CD4-positive, alpha-beta T cell (primary cell): Measurements from ENCODE around the gene LPP. TPM values are rescaled to one million over a fixed set of nuclear protein-coding genes. Genes with fewer than 3 reads are reported as not detected.

Source experiments
- ATAC-seq: fragments of 200-7000 bp; cut with Tn5 transposase; one replicate; pipeline ENCODE4 v1.10.0; 2022; ENCODE audit warnings: mild to moderate bottlenecking; ENCODE audit not compliant: poor library complexity
- CTCF ChIA-PET: fragments of 350-600 bp; sonication (Branson Sonifier 250); formaldehyde crosslinking; loops from one replicate; lab custom pipeline; 2021; ENCODE audit warnings: antibody characterized with exemption, inconsistent platforms; lab: Charles Lee
- POLR2A ChIA-PET: fragments of 350-600 bp; sonication (Branson Sonifier 250); formaldehyde crosslinking; loops from one replicate; lab custom pipeline; 2021; ENCODE audit warnings: antibody characterized with exemption, inconsistent platforms; lab: Charles Lee
- DNase-seq, 14 experiments: peaks; one replicate each; pipeline ENCODE4 v3.0.0-alpha.2; 2013 to 2020; ENCODE audit warnings: mixed read lengths in 2 of 14
- H3K27ac ChIP-seq, 2 donors: one replicate each; pipeline versions ENCODE4 v1.5.1 to v1.7.0; 2013; ENCODE audit warnings: low read length in 2 of 2, low read depth in 1 of 2, mild to moderate bottlenecking in 1 of 2
- H3K27me3 ChIP-seq, 2 experiments: 1 replicate in 1 of 2; 2 replicates in 1 of 2; pipeline versions ENCODE4 v1.6.1 to v1.7.0; 2013; ENCODE audit warnings: low read length in 2 of 2, control low read depth in 1 of 2, mild to moderate bottlenecking in 1 of 2, moderate library complexity in 1 of 2; ENCODE audit not compliant: insufficient read depth in 2 of 2, control insufficient read depth in 1 of 2
- H3K36me3 ChIP-seq: one replicate; pipeline ENCODE4 v1.6.1; 2013; ENCODE audit warnings: low read length, control low read depth; ENCODE audit not compliant: insufficient read depth
- H3K4me1 ChIP-seq: one replicate; pipeline ENCODE4 v1.6.1; 2013; ENCODE audit warnings: low read length, control low read depth; ENCODE audit not compliant: insufficient read depth
- H3K4me3 ChIP-seq: one replicate; pipeline ENCODE4 v1.5.1; 2013; ENCODE audit warnings: mild to moderate bottlenecking, low read length, moderate library complexity
- H3K9me3 ChIP-seq, 2 experiments: 1 replicate in 1 of 2; 2 replicates in 1 of 2; pipeline versions ENCODE4 v1.6.1 to v1.7.0; 2013; ENCODE audit warnings: low read length in 2 of 2, mild to moderate bottlenecking in 2 of 2, control low read depth in 1 of 2, moderate library complexity in 1 of 2; ENCODE audit not compliant: control insufficient read depth in 1 of 2, insufficient read depth in 1 of 2
- H3K27ac Mint-ChIP-seq: one replicate; pipeline ENCODE4 v1.8.0; 2020; ENCODE audit warnings: mixed read lengths
- H3K27me3 Mint-ChIP-seq: one replicate; pipeline ENCODE4 v1.8.0; 2021; ENCODE audit warnings: mixed read lengths
- H3K36me3 Mint-ChIP-seq: one replicate; pipeline ENCODE4 v1.8.0; 2021; ENCODE audit warnings: low read depth, mixed read lengths
- H3K4me1 Mint-ChIP-seq: one replicate; pipeline ENCODE4 v1.8.0; 2021; ENCODE audit warnings: low read depth, mixed read lengths
- H3K4me3 Mint-ChIP-seq: one replicate; pipeline ENCODE4 v1.8.0; 2020; ENCODE audit warnings: mild to moderate bottlenecking, mixed read lengths
- H3K9me3 Mint-ChIP-seq: one replicate; pipeline ENCODE4 v1.8.0; 2020; ENCODE audit warnings: mixed read lengths
- CTCF ChIP-seq: fragments of 200-600 bp; IDR thresholded peaks from one replicate; pipeline ENCODE4 v1.8.0; 2022; ENCODE audit warnings: antibody characterized with exemption, mild to moderate bottlenecking
- intact Hi-C, 2 experiments: fragments of 100-400 bp; cut with DNase I in 1 of 2; cut with micrococcal nuclease in 1 of 2; formaldehyde crosslinking; loops; one replicate each; pipeline versions ENCODE4 v1.15.1 to v1.9.0; 2023 to 2025; cut with DNase I, micrococcal nuclease
- total RNA-seq, 174 experiments: library from RNA in 2 of 174; stranded (reverse) in 2 of 174; gene quantifications; one replicate each; pipeline ENCODE4 v1.2.3 and lab custom pipeline; 2021 to 2026

Gene LPP
- total RNA-seq, 2 experiments from 2014 or later = 45.6 to 45.9 TPM

GRCh38 chr3:188411750-188412149 lies 257.8 kb downstream of the LPP start:
- Histone ChIP-seq H3K9me3 (no peaks in the 10 kb centered on the region), H3K27me3 (no peaks in the 10 kb centered on the region), H3K36me3 (peaks cover 8% of the 10 kb centered on the region), H3K4me1 (no peaks in the 10 kb centered on the region), H3K27ac (no peak overlapping the region), H3K4me3 (no peak overlapping the region)
- CTCF ChIA-PET = no interaction called here
- H3K4me3 Mint-ChIP-seq = no peak overlapping the region
- ATAC-seq (no peak), DNase-seq (no peak)
- H3K9me3 Mint-ChIP-seq = no peaks in the 10 kb centered on the region
- H3K4me1 Mint-ChIP-seq = no peaks in the 10 kb centered on the region
- no peak overlapping the region for H3K27ac Mint-ChIP-seq
- TF ChIP-seq CTCF = no peak
- H3K36me3 Mint-ChIP-seq = peaks cover 29% of the 10 kb centered on the region
- intact Hi-C loops = no loop called here
- H3K27me3 Mint-ChIP-seq = no peaks in the 10 kb centered on the region
- POLR2A ChIA-PET = no interaction called here

- peaks cover 13% of the 10 kb centered on the region for H3K36me3 Mint-ChIP-seq
- no peak overlapping the region for H3K27ac ChIP-seq
- POLR2A ChIA-PET = no interaction called here
- H3K27me3 ChIP-seq = no peaks in the 10 kb centered on the region
- ATAC-seq (no peak), DNase-seq (no peak)
- H3K9me3 Mint-ChIP-seq = no peaks in the 10 kb centered on the region
- TF ChIP-seq CTCF = no peak
- H3K4me3 Mint-ChIP-seq = no peak overlapping the region
- H3K4me1 Mint-ChIP-seq = peaks cover 10% of the 10 kb centered on the region
- CTCF ChIA-PET = no interaction called here
- no peaks in the 10 kb centered on the region for H3K27me3 Mint-ChIP-seq
- peaks cover 4% of the 10 kb centered on the region for H3K36me3 ChIP-seq
- intact Hi-C loops = no loop called here
- no peaks in the 10 kb centered on the region for H3K4me1 ChIP-seq
- H3K9me3 ChIP-seq = no peaks in the 10 kb centered on the region
- no peak overlapping the region for H3K27ac Mint-ChIP-seq
- H3K4me3 ChIP-seq = no peak overlapping the region
Observed at GRCh38 chr3:188415196-188415595, 261.2 kb downstream of the LPP start.

- Mint-ChIP-seq H3K27ac (no peak overlapping the region), H3K27me3 (no peaks in the 10 kb centered on the region), H3K4me3 (no peak overlapping the region), H3K4me1 (peaks cover 10% of the 10 kb centered on the region), H3K9me3 (no peaks in the 10 kb centered on the region), H3K36me3 (peaks cover 13% of the 10 kb centered on the region)
- H3K4me3 ChIP-seq = no peak overlapping the region
- CTCF ChIA-PET = no interaction called here
- H3K9me3 ChIP-seq = no peaks in the 10 kb centered on the region
- H3K4me1 ChIP-seq = no peaks in the 10 kb centered on the region
- DNase-seq = no peak
- ATAC-seq = no peak
- H3K27me3 ChIP-seq = no peaks in the 10 kb centered on the region
- POLR2A ChIA-PET = no interaction called here
- intact Hi-C loops = no loop called here
- no peak overlapping the region for H3K27ac ChIP-seq
- TF ChIP-seq CTCF = no peak
- peaks cover 4% of the 10 kb centered on the region for H3K36me3 ChIP-seq
Observed at GRCh38 chr3:188416041-188416440, 262.1 kb downstream of the LPP start.
